HEK293 (cell line): ENCODE data around the gene SDC3.

Experiments
- CTCF ChIP-seq: fragments of 450-650 bp; formaldehyde crosslinking; IDR thresholded peaks from 2 replicates; pipeline ENCODE4 v1.5.1; 2016; ENCODE audit warnings: missing biosample characterization, missing genetic modification characterization
- KLF10 ChIP-seq: fragments of 450-650 bp; IDR thresholded peaks from 2 replicates; pipeline ENCODE4 v1.5.1; 2018; ENCODE audit warnings: missing biosample characterization, mild to moderate bottlenecking, missing genetic modification characterization
- MEIS1 ChIP-seq: sonication (generic); formaldehyde crosslinking; IDR thresholded peaks from 2 replicates; pipeline ENCODE4 v1.8.1; 2022; ENCODE audit warnings: missing genetic modification reagents, mild to moderate bottlenecking, borderline replicate concordance
- PBX3 ChIP-seq: sonication (generic); formaldehyde crosslinking; IDR thresholded peaks from 2 replicates; pipeline ENCODE4 v1.8.1; 2022; ENCODE audit warnings: mild to moderate bottlenecking, moderate library complexity, missing genetic modification reagents

DNA sequence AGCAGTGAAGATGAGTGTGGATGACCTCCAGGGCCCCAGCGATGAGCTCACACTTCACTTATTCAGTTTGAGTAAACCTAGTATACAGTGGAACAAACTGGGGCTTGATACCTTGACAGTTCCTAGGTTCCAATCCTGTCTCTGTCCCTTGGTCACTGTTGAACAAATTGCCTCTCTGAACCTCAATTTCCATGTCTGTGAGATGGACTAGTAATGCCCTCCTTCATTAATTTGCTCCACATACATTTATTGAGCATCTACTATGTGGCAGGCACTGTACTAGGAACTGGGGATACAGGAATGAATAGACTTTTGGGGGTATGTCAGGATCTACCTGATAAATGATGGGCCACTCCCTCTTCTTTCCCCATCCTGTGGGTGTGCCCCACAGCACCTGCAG, 57.3 kb downstream of the SDC3 start:
- TF ChIP-seq CTCF (tag by site-specific recombination) (no peak), PBX3 (CRISPR knock-in tag) (no peak), MEIS1 (no peak), KLF10 (tag by site-specific recombination) (no peak)
